Left lung (tissue), 10 donors: ENCODE data around the gene CDH4. TPM values are rescaled to one million over a fixed set of nuclear protein-coding genes. Genes with fewer than 3 reads are reported as not detected.

ENCODE experiments used
- ATAC-seq: fragments of 200-7000 bp; cut with Tn5 transposase; one replicate; pipeline ENCODE4 v1.9.1; 2020; ENCODE audit warnings: moderate library complexity
- DNase-seq, 4 donors: peaks; one replicate each; pipeline ENCODE4 v3.0.0-alpha.2; 2013 to 2020
- H3K27ac ChIP-seq, 2 donors: fragments of 200-600 bp; sonication (generic) in 1 of 2; one replicate each; pipeline versions ENCODE4 v1.5.0 to v1.8.0; 2020 to 2021
- H3K27me3 ChIP-seq, 2 donors: fragments of 200-600 bp; sonication (generic) in 1 of 2; one replicate each; pipeline versions ENCODE4 v1.5.0 to v1.8.0; 2020 to 2021
- H3K36me3 ChIP-seq, 2 donors: fragments of 200-600 bp; sonication (generic) in 1 of 2; one replicate each; pipeline versions ENCODE4 v1.5.0 to v1.8.0; 2020 to 2021
- H3K4me1 ChIP-seq, 2 donors: fragments of 200-600 bp; one replicate each; pipeline ENCODE4 v1.8.0; 2021
- H3K4me3 ChIP-seq, 2 donors: fragments of 200-600 bp; sonication (generic) in 1 of 2; one replicate each; pipeline versions ENCODE4 v1.5.0 to v1.8.0; 2020 to 2021; ENCODE audit warnings: mild to moderate bottlenecking in 1 of 2
- H3K9me3 ChIP-seq, 2 donors: fragments of 200-600 bp; sonication (generic) in 1 of 2; one replicate each; pipeline versions ENCODE4 v1.5.0 to v1.8.0; 2020 to 2021
- CTCF ChIP-seq, 2 donors: fragments of 200-600 bp; sonication (generic) in 1 of 2; IDR thresholded peaks; one replicate each; pipeline versions ENCODE4 v1.5.0 to v1.8.0; 2021; ENCODE audit warnings: antibody characterized with exemption in 2 of 2
- intact Hi-C, 2 donors: fragments of 100-400 bp; cut with DNase I; formaldehyde crosslinking; loops; one replicate each; pipeline versions ENCODE4 v1.11.2 to v1.14.2; 2022
- polyA plus RNA-seq, 6 donors: library from polyadenylated mRNA; unstranded; fragments of 120-200 nt; gene quantifications; one replicate each; pipeline ENCODE4 v1.2.1, GENCODE V29; 2013; ENCODE audit not compliant: insufficient read length in 6 of 6
- total RNA-seq, 2 donors: library from RNA; stranded (reverse); fragmentation: NEBNext Ultra II Directional; extraction: Animal tissue kit (Norgen Biotek cat#: 25700); gene quantifications; one replicate each; pipeline ENCODE4 v1.2.1, GENCODE V29; 2021
- donor health status: DM: no; HTN: yes; CAD: no.
- donor health status: DM: no; HTN: no; CAD: no.

The CDH4 gene
- total and polyA plus RNA-seq, 8 donors = 0.24 to 10.8 (median 5.1) TPM

- Histone ChIP-seq H3K4me1 (no peaks in the 10 kb centered on the region), H3K4me3 (no peak overlapping the region), H3K36me3 (no peaks in the 10 kb centered on the region), H3K27ac (no peak overlapping the region), H3K27me3 (peaks cover 0 to 35% of the 10 kb centered on the region in 2 donors), H3K9me3 (peaks cover 0 to 13% of the 10 kb centered on the region in 2 donors)
- intact Hi-C loops = no loop called here
- ATAC-seq = no peak
- no peak for TF ChIP-seq CTCF (IDR thresholded peaks at IDR 0.05)
- DNase-seq = no peak
These were observed 279.7 kb downstream of the CDH4 start for GRCh38 chr20:61531553-61532345.

GRCh38 chr20:61532736-61533135 is 280.7 kb downstream of the CDH4 start:
- Histone ChIP-seq H3K27ac (no peak overlapping the region), H3K9me3 (peaks cover 0 to 18% of the 10 kb centered on the region in 2 donors), H3K4me3 (no peak overlapping the region), H3K4me1 (no peaks in the 10 kb centered on the region), H3K36me3 (no peaks in the 10 kb centered on the region), H3K27me3 (peaks cover 0 to 25% of the 10 kb centered on the region in 2 donors)
- no peak for TF ChIP-seq CTCF (IDR thresholded peaks at IDR 0.05)
- ATAC-seq (no peak), DNase-seq (no peak)
- intact Hi-C loops = no loop called here

- ATAC-seq (no peak), DNase-seq (no peak)
- TF ChIP-seq CTCF (IDR thresholded peaks at IDR 0.05) = no peak
- Histone ChIP-seq H3K9me3 (peaks cover 0 to 21% of the 10 kb centered on the region in 2 donors), H3K4me3 (no peak overlapping the region), H3K27me3 (peaks cover 0 to 25% of the 10 kb centered on the region in 2 donors), H3K36me3 (no peaks in the 10 kb centered on the region), H3K27ac (no peak overlapping the region), H3K4me1 (no peaks in the 10 kb centered on the region)
- intact Hi-C loops = no loop called here
These were observed 281.2 kb downstream of the CDH4 start for GRCh38 chr20:61533231-61533631.

- H3K36me3 ChIP-seq = no peaks in the 10 kb centered on the region
- H3K27ac ChIP-seq = no peak overlapping the region
- H3K9me3 ChIP-seq = peaks cover 0 to 27% of the 10 kb centered on the region in 2 donors
- DNase-seq = no peak
- no peak overlapping the region for H3K4me3 ChIP-seq
- peaks cover 0 to 25% of the 10 kb centered on the region in 2 donors for H3K27me3 ChIP-seq
- no peak for TF ChIP-seq CTCF (IDR thresholded peaks at IDR 0.05)
- ATAC-seq = no peak
- H3K4me1 ChIP-seq = no peaks in the 10 kb centered on the region
- intact Hi-C loops = no loop called here
These were observed 282.3 kb downstream of the CDH4 start for GRCh38 chr20:61534346-61534745.

- no peaks in the 10 kb centered on the region for H3K4me1 ChIP-seq
- TF ChIP-seq CTCF (IDR thresholded peaks at IDR 0.05) = no peak
- peaks cover 0 to 20% of the 10 kb centered on the region in 2 donors for H3K27me3 ChIP-seq
- H3K36me3 ChIP-seq = no peaks in the 10 kb centered on the region
- DNase-seq = no peak
- H3K4me3 ChIP-seq = no peak overlapping the region
- H3K9me3 ChIP-seq = peaks cover 0 to 27% of the 10 kb centered on the region in 2 donors
- H3K27ac ChIP-seq = no peak overlapping the region
- ATAC-seq = no peak
- intact Hi-C loops = no loop called here
These were observed 283.0 kb downstream of the CDH4 start for GRCh38 chr20:61535091-61535490.
